ENCODE measurements around the gene SLC18A3.

- no peak for TF ChIP-seq CTCF (IDR thresholded peaks at IDR 0.05; ENCODE audit: low read length)
- TF ChIP-seq EZH2 (IDR thresholded peaks at IDR 0.05; ENCODE audit: borderline replicate concordance, low read length), result no peak
These were observed 5.6 kb downstream of the SLC18A3 start for GRCh38 chr10:49615721-49616120.
